Measurements from ENCODE around the gene ERBB4. TPM values are rescaled to one million over a fixed set of nuclear protein-coding genes. Genes with fewer than 3 reads are reported as not detected.

Gene ERBB4
- total and polyA plus RNA-seq, 7 donors = under 0.01 to 0.33 (median 0.08) TPM; not detected in 1

- H3K9me3 ChIP-seq = no peaks in the 10 kb centered on the region
- no peaks in the 10 kb centered on the region for H3K4me1 ChIP-seq
- no peak overlapping the region for H3K4me3 ChIP-seq
- intact Hi-C loops (cut with DNase I) = no loop called here
- no peaks in the 10 kb centered on the region for H3K27me3 ChIP-seq
- no peak for DNase-seq
- 93 to 96% methylated on average over 2 of the region's 2 CpGs for WGBS, 2 donors
- no peak overlapping the region for H3K27ac ChIP-seq
- TF ChIP-seq EP300 (IDR thresholded peaks at IDR 0.05) = no peak
- TF ChIP-seq POLR2AphosphoS5 (IDR thresholded peaks at IDR 0.05) = no peak
- no peak for TF ChIP-seq CTCF (IDR thresholded peaks at IDR 0.05)
- TF ChIP-seq POLR2A (IDR thresholded peaks at IDR 0.05) = no peak
- H3K36me3 ChIP-seq = no peaks in the 10 kb centered on the region
Observed at GRCh38 chr2:211617803-211618202, 920.8 kb downstream of the ERBB4 start.

GRCh38 chr2:211611621-211612020 is 927.0 kb downstream of the ERBB4 start:
- Histone ChIP-seq H3K36me3 (no peaks in the 10 kb centered on the region), H3K27me3 (no peaks in the 10 kb centered on the region), H3K4me1 (no peaks in the 10 kb centered on the region), H3K9me3 (no peaks in the 10 kb centered on the region), H3K27ac (no peak overlapping the region), H3K4me3 (no peak overlapping the region)
- 73 to 81% methylated on average over 2 of the region's 2 CpGs for WGBS, 2 donors
- TF ChIP-seq EP300 (IDR thresholded peaks at IDR 0.05) = no peak
- no peak for TF ChIP-seq POLR2A (IDR thresholded peaks at IDR 0.05)
- no peak for TF ChIP-seq CTCF (IDR thresholded peaks at IDR 0.05)
- TF ChIP-seq POLR2AphosphoS5 (IDR thresholded peaks at IDR 0.05) = no peak
- intact Hi-C loops (cut with DNase I) = no loop called here
- DNase-seq = no peak

GRCh38 chr2:211611061-211611518 is 927.5 kb downstream of the ERBB4 start:
- 85 to 87% methylated on average over 6 of the region's 6 CpGs for WGBS, 2 donors
- Histone ChIP-seq H3K4me3 (no peak overlapping the region), H3K4me1 (no peaks in the 10 kb centered on the region), H3K27me3 (no peaks in the 10 kb centered on the region), H3K9me3 (no peaks in the 10 kb centered on the region), H3K27ac (no peak overlapping the region), H3K36me3 (no peaks in the 10 kb centered on the region)
- TF ChIP-seq EP300 (IDR thresholded peaks at IDR 0.05) = no peak
- no peak for TF ChIP-seq CTCF (IDR thresholded peaks at IDR 0.05)
- TF ChIP-seq POLR2AphosphoS5 (IDR thresholded peaks at IDR 0.05) = no peak
- no peak for TF ChIP-seq POLR2A (IDR thresholded peaks at IDR 0.05)
- DNase-seq = no peak
- intact Hi-C loops (cut with DNase I) = no loop called here

GRCh38 chr2:211609127-211609526 is 929.5 kb downstream of the ERBB4 start:
- no peaks in the 10 kb centered on the region for H3K4me1 ChIP-seq
- H3K27me3 ChIP-seq = no peaks in the 10 kb centered on the region
- DNase-seq = no peak
- no peak overlapping the region for H3K27ac ChIP-seq
- no peaks in the 10 kb centered on the region for H3K9me3 ChIP-seq
- intact Hi-C loops (cut with DNase I) = no loop called here
- H3K36me3 ChIP-seq = no peaks in the 10 kb centered on the region
- no peak overlapping the region for H3K4me3 ChIP-seq
- no peak for TF ChIP-seq POLR2A (IDR thresholded peaks at IDR 0.05)
- no peak for TF ChIP-seq EP300 (IDR thresholded peaks at IDR 0.05)
- no peak for TF ChIP-seq POLR2AphosphoS5 (IDR thresholded peaks at IDR 0.05)
- TF ChIP-seq CTCF (IDR thresholded peaks at IDR 0.05) = no peak

GRCh38 chr2:211599146-211599545 is 939.5 kb downstream of the ERBB4 start:
- Histone ChIP-seq H3K4me1 (no peaks in the 10 kb centered on the region), H3K36me3 (no peaks in the 10 kb centered on the region), H3K4me3 (no peak overlapping the region), H3K9me3 (no peaks in the 10 kb centered on the region), H3K27me3 (no peaks in the 10 kb centered on the region), H3K27ac (no peak overlapping the region)
- 83 to 84% methylated on average over 3 of the region's 3 CpGs for WGBS, 2 donors
- no peak for DNase-seq
- no peak for TF ChIP-seq POLR2A (IDR thresholded peaks at IDR 0.05)
- no peak for TF ChIP-seq CTCF (IDR thresholded peaks at IDR 0.05)
- intact Hi-C loops (cut with DNase I) = no loop called here
